BJ (cell line): ENCODE data around the gene SORCS1. TPM values are rescaled to one million over a fixed set of nuclear protein-coding genes. Genes with fewer than 3 reads are reported as not detected.

Source experiments
- CTCF ChIA-PET: fragments of 350-600 bp; formaldehyde crosslinking; extraction: SDS; loops from one replicate; lab custom pipeline; 2021; ENCODE audit warnings: antibody characterized with exemption, inconsistent platforms; lab: Yijun Ruan, JAX
- POLR2A ChIA-PET: fragments of 300-600 bp; sonication (Branson Sonifier 250); formaldehyde crosslinking; extraction: SDS; loops from one replicate; lab custom pipeline; 2021; ENCODE audit warnings: antibody characterized with exemption; lab: Charles Lee
- DNase-seq: peaks from one replicate; pipeline ENCODE4 v3.0.0-alpha.2; 2011; ENCODE audit warnings: low read depth
- H3K27me3 ChIP-seq: 2 replicates; pipeline ENCODE4 v1.6.0; 2011; ENCODE audit warnings: low read length; ENCODE audit not compliant: control insufficient read depth, insufficient read depth
- H3K36me3 ChIP-seq: 2 replicates; pipeline ENCODE4 v1.5.1; 2011; ENCODE audit warnings: low read length; ENCODE audit not compliant: control insufficient read depth, insufficient read depth
- H3K4me3 ChIP-seq: 2 replicates; pipeline ENCODE4 v1.5.1; 2011; ENCODE audit warnings: low read depth, mild to moderate bottlenecking, control low read depth, low read length
- CTCF ChIP-seq: IDR thresholded peaks from 2 replicates; pipeline ENCODE4 v1.5.1; 2011; ENCODE audit warnings: low read depth, mild to moderate bottlenecking, control low read depth, inconsistent platforms, low read length, moderate library complexity; ENCODE audit not compliant: insufficient read depth
- polyA plus RNA-seq: library from polyadenylated mRNA; depleted of rRNA; stranded (reverse); fragments of >200 nt; gene quantifications from 2 replicates; pipeline ENCODE4 v1.2.3, GENCODE V29; 2011

The SORCS1 gene
- polyA plus RNA-seq, 1 experiment, result 0.01 TPM

GRCh38 chr10:107002068-107002467 is 162.4 kb downstream of the SORCS1 start:
- no peak overlapping the region for H3K4me3 ChIP-seq
- TF ChIP-seq CTCF, result no peak
- DNase-seq, result no peak
- ChIA-PET CTCF (no interaction called here), POLR2A (no interaction called here)
- no peaks in the 10 kb centered on the region for H3K27me3 ChIP-seq
- H3K36me3 ChIP-seq, result no peaks in the 10 kb centered on the region

DNA sequence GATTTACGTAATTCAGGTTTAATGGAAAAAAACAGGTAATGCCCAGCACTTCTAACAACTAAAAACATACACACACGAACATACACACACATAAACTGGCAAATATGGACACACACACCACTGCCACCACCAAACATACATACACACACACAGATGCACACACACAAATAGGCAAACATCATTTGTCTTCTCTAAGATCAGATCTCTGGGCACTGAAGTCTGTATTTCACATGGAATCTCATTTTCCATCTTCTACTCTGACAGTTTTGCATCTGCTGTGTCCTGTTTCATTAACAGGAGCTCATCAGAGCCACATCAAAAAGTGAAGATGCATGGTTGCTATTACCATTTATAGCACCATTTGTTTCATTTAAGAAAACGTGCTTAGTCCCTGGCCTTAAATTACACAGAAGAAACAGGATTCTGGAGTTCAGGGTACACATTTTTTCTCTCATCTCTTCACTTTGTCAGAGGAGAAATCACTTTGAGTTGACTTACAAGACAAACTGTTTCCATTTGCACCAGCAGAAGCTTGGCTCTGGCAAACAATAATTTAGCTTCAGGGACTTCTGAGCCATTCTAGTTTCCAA is 165.3 kb downstream of the SORCS1 start:
- H3K36me3 ChIP-seq, result no peaks in the 10 kb centered on the region
- TF ChIP-seq CTCF, result no peak
- no peak overlapping the region for H3K4me3 ChIP-seq
- H3K27me3 ChIP-seq, result no peaks in the 10 kb centered on the region
- DNase-seq, result no peak
- ChIA-PET POLR2A (no interaction called here), CTCF (no interaction called here)

DNA sequence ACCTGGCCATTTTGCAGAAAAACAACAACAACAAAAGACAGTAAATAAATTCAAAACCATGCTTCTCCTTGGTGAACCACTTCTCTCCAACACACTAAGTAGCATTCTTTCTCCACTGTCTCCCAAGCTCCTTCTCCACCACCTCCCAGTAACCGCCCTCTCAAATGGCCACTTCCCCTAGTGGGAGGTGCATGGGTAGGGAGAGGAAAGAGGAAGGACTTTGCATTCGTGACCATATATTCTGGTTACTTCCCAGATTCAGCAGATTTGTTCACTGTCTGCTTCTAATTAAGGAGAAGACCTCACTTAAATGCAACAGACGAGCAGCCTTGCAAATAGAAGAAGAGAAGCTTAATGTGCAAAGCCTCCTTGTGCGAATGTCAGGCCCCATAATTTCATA is 166.8 kb downstream of the SORCS1 start:
- no peak overlapping the region for H3K4me3 ChIP-seq
- CTCF ChIA-PET, result no interaction called here
- no peak for TF ChIP-seq CTCF
- no peaks in the 10 kb centered on the region for H3K36me3 ChIP-seq
- no peak for DNase-seq
- POLR2A ChIA-PET, result no interaction called here
- no peaks in the 10 kb centered on the region for H3K27me3 ChIP-seq

DNA sequence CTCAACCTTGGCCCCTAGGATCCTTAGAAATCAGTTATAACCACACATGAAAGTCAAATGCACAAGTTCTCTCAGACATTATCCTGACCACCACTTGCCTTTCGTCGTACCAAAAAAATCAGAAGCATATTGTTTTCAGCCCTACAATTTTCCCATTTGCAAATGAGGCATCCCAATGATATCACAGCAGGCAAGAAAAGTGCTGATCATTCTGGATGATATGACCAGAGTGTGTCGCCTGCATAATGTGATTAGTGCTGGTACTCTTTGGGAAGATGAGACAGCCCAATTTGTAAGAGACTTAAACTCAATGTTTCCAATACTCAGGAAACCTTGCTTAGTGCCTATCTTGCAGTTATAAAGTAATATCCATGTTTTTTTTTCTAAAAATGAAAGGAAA is 168.0 kb downstream of the SORCS1 start:
- CTCF ChIA-PET, result no interaction called here

GRCh38 chr10:106992055-106992454 is 172.5 kb downstream of the SORCS1 start:
- Histone ChIP-seq H3K36me3 (no peaks in the 10 kb centered on the region), H3K27me3 (no peaks in the 10 kb centered on the region), H3K4me3 (no peak overlapping the region)
- TF ChIP-seq CTCF, result no peak
- no peak for DNase-seq
- POLR2A ChIA-PET, result no interaction called here
- CTCF ChIA-PET, result no interaction called here

More for the DNA sequence above, 168.0 kb downstream of the SORCS1 start:
- no peak for DNase-seq
- no peak overlapping the region for H3K4me3 ChIP-seq
- no peak for TF ChIP-seq CTCF
- H3K27me3 ChIP-seq, result no peaks in the 10 kb centered on the region
- no peaks in the 10 kb centered on the region for H3K36me3 ChIP-seq
- POLR2A ChIA-PET, result no interaction called here
